HG03460 (cell line): ENCODE results near the gene PPP6R2.

ENCODE experiments used
- ATAC-seq: cut with Tn5 transposase; IDR thresholded peaks from one replicate; pipeline ENCODE4 v1.9.1; 2021; ENCODE audit not compliant: unreplicated experiment

The PPP6R2 gene

DNA sequence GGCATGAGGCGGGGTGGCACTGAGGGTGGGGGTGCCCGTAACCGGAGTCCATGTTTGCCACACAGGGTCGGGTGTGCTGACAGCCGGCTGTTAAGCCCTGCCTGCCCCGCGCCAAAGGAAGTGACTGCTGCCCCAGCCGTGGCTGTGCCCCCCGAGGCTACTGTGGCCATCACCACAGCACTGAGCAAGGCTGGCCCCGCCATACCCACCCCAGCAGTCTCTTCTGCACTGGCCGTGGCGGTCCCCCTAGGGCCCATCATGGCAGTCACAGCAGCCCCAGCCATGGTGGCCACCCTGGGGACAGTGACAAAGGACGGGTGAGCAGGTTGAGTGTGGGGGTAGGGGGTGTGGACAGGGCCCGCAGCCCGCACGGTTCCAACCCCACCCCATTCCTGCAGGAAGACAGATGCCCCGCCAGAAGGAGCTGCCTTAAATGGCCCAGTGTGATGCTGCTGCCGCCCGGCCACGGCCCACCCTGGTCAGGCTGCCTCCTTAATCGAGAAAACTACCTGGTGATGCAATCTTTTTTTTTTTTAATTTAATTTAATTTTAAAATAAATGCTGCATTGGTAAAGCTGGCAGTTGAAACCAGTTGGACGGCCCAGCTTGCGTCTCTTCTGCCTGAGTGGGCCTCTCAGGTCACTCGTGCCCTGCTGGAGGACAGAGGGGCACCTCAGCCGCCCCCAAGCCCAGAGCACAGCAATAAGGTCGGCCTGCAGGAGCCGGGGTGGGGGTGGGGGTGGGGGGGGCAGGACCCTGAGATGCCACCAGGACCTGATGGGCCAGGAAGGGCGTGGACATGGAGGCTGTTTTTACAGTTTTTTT lies 100.9 kb downstream of the PPP6R2 start:
- ATAC-seq: no peak

DNA sequence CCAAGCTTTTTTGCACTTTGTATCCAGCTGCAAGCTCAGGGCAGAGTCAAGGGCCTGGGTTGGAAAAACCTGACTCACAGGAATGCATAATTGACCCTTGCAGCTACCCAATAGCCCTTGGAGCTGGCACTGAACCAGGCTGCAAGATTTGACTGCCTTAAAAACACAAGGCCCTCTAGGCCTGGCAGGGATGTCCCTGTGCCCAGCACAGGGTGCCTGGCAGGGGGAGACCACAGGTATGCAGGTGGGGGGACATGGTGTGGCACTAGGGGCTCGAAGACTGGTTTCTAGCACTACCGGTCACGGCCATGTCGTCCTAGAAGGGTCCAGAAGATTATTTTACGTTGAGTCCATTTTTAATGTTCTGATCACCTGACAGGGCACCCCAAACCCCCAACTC lies 101.5 kb downstream of the PPP6R2 start:
- no peak for ATAC-seq

DNA sequence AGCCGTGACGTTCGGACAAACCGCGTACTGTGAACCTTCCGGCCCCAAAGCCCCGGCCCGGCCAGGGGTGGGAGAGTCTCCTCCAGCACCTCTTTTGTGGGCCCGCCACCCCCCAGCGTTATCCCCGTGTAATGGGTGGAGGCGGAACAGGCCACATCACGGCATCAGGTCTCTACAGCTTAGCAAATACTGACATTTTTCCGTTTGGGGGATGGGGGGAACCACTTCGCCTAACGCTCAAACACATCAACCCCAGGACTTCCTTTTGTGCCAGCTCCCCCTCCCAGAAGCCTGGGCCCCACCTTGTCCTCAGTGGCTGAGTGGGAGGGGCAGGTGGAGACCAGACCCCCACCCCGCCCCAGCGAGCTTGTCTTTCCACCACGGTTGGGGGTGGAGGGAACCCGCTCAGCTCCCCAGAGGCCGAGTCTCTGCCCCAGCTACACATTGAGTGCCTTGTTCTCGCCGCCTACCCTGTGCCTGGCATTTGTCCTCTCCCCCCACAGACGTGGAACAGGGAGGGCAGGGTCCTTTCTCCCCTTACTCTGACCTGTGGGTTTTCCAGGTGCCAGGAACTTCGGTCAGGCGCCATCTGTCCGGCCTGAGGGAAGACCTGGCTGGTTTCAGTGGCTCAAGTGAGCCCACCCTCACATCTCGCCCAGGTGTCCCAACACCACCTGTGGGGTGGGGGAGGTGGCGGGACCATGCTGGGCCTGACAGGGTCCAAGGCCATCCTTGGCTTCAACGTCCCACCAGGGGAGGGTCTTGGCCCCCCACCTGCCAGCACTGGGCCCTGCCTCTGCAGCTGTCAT lies 102.1 kb downstream of the PPP6R2 start:
- no peak for ATAC-seq

DNA sequence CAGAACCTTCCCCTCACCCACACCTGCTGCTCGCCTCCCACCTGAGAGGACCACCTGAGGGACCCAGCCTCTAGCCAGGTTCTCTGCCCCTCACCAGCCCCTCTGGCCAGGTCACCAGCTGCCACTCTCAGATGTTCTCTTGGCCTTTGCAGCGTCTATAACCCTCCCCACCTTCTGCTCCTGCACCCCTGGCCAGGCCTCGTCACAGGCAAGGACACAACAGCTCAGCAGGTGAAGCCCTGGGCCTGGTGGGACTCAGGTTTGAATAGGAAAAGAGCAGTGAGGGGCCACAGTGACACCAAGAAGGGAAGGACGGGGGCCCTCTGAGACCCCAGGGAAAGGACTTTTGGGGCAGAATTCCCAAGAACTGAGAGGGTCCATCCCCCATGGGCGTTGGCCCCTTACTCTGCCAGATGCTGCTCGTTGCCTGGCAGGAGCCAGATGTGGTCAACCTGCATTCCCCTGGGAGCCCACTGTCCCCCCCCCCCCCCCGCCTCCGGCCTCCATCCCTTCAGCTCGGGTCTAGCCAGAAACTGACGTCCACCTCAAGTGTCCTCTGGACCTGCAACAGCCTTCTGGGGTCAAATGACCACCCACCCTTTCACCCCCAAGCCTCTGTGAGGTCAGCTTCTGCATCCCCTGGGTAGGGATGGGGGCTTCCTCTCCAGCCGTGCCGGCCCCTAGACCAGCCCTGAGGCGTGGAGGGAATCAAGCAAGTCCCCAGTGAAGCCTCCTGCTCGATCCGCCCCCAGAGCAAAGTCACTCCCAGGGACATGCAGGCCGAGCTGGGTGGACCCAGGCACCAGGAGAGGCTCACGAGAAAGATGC lies 103.0 kb downstream of the PPP6R2 start:
- ATAC-seq: no peak

DNA sequence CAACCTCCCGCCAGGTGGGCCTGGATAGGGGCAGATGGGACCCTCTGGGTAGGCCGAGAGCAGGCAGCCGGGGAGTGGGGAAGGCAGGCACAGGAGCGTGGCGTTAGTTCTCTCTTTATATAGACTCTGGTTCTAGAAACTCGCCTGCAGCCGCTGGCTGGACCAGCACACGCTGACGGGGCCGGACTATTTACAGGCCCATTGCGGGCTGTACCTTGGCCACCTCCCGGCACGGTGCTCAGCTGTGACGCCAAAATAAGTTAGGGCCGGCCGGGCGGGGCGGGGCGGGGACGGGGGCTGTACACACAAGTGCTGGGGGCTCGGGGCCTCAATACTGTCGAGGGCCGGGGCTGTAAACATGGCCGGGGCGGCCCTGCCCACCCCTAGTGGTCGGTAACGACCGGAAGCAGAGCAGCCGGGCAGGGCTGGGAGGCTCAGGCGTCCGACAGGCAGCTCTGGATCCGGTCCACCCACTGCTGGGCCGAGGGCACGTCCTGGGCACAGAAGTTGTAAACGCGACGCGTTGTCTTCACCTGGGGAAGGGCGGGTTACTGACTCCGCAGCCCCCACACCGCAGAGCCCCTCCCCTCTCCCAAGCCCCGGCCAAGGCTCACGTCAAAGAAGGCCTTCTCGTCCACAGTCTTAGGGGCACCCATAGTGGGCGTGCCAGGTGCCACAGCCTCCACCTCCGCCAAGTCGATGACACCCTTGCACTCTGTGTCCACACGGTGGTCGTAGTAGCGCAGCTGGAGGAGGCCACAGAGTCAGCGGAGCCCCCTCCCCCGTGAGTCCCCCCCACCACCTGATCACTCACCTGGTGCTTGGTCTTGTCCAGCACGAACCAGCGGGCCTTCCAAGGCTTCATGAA lies 103.8 kb downstream of the PPP6R2 start:
- ATAC-seq: no peak

DNA sequence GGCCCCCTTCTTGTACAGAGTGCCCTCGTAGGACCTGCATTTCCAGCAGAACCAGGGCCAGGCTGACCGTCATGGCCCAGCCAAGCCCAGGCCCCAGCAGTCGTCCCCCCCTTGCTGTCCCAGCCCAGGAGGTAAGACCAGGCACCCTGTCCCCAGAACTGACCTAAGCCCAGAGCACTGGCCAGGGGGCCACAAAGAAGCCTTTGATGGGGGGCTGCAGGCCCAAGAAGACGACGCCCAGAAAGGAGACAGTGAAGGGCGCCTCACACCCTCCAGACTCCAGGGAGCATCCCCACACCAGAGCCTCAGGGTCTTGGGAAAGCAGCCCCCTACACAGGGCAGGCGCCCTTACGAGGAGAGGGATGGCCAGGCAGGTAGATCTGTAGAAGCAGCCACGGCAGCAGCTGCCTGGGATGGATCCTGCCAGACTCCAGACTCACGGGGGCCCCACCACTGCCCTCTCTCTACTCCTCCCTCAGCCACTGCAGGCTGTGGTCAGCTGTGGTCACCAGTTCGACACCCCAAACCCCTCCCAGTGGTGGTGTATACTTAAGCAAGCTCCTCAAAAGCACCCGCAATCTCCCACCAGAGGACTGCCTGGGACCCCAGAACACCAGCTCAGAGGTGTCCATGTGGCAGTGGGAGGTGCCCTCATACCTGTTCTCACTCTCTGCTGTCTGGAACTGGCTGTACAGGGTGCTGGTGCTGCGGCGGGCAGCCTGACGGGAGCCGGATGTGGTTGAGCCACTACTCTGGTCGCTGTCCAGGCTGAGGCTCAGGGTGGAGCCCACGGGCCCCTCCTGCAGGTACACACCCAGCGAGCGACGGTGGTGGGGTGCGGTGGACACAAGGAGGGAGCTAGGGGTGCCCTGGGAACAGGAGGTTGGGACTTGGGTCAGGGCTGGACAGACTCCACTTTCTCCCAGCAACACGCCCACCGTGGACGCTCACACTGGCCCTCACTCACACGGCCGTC lies 104.7 kb downstream of the PPP6R2 start:
- ATAC-seq: no peak

DNA sequence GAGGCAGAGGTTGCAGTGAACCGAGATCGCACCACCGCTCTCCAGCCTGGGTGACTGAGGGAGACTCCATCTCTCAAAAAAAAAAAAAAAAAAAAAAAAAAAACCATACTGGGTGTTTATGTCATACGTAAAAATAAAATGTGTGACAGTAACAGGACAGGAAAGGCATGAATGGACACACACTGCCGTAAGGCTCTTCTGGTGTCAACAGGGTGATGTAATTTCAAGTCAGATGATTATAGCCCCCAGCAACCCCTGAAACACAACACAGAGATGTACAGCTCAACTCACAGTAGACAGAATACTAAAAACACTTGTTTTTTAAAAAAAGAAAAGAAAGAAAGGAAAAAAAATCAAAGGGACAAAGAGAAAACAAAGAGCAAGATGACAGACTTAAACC lies 109.5 kb downstream of the PPP6R2 start:
- ATAC-seq: no peak

DNA sequence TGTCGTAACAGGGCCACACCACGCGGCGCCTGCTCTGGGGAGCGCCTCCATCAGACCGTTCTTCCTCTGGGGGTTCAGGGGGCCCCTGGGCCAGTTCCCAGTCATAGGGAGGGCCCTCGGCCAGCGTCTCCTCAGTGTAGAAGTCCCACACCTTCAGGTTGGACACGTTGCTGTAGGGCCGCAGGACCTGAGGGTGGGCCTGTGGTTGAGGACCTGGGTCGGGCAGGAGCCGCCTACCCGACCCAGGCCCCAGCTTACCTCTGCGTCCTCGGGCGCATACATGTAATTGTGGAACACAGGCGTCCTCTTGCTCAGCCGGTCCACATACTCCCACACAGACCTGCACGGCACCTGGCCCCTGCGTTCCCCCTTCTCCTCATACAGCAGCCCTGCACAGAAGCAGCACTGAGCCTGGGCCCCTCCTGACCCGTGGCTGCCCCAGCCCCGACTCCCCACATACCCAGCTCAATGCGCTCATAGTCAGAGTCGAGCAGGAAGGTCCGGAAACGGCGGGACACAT lies 111.5 kb downstream of the PPP6R2 start:
- ATAC-seq: no peak

DNA sequence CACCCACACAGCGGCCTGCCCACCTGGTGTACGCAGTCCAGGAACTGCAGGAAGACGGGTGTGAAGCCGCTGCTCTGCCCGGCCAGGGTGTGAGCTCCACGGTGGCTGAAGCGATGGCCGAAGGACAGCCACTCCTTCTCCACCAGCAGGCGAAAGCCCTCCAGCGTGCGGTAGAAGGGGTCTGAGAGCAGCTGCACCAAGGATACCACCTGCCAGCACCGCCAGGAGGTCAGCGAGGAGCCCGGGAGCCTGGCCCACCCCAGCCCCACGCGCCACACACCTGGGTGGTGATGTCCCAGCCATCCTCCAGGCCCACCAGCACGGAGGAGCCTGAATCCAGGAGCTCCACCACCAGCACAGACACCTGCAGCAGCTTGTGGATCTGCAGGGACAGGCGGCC lies 112.1 kb downstream of the PPP6R2 start:
- no peak for ATAC-seq

DNA sequence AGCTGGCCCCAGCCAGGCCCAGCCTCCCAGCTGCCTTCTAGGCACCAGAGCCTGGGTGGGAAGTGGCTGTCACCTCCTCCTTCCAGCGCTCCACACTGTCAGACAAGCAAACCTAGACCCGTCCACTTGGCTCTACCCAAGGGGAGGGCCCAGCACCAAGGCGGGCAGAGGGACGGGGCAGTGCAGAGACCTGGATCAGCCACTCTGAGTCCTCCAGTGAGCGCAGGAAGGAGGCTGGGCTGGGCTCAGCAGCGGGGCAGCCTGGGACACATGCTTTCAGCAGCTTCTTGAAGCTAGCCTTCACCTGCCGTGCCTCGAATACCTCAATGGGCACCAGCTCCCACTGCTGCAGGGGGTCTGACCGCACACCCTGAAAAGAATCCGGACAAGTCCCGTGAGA lies 112.9 kb downstream of the PPP6R2 start:
- no peak for ATAC-seq

DNA sequence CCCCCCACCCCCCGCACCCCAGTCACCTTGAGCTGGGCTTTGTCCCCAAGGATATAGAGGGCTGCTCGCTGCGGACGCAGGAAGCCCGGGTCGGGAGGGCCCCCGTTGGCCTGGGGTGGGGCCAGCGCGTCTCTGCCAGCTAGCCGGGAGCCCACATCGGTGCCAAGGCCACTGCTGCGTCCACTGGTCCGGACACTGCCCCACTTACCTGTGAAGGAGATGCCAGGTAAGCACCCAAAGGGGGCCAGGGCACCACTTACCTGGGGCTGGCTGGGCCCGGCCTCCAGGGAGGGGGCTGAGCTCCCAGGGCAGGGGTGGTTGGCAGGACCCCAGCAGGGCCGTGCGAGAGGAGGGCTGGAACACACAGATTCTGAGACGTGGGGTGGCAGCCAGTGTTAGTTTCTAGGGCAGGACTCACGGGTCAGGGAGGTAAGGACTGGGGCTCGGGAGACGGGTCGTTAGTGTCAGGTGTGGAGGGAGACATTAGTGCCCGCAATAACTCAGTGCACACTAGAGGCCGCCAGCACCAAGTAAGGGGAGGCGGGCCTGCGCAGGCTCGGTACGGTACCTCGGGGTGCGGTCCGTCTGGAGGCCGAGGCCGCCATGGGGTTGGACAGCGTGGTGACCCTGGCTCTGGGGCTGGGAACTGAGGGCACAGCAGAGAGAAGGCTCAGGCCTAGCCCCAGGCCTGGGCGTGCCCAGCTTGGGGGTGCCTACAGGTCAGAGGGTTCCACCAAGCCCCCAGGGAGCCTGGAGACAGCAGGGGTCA lies 113.5 kb downstream of the PPP6R2 start:
- no peak for ATAC-seq

DNA sequence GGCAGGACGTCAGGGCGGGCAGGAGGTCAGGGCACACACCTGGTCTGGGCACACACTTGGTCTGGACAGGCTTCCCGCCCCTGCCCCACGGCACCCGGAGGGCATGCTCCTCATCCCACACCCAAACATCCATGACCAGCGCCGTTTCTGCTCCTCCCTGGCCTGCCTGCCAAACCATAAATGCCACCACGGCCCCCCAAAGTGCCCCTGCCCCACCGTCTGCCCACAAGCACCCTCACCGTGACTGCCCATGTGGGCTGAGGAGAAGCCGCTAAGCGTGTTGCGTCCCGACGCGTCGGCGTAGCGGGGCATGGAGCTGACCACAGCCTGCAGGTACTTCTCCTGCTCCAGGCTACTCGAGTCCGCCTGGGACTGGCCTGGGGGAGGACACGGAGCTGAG lies 115.9 kb downstream of the PPP6R2 start:
- ATAC-seq: no peak

DNA sequence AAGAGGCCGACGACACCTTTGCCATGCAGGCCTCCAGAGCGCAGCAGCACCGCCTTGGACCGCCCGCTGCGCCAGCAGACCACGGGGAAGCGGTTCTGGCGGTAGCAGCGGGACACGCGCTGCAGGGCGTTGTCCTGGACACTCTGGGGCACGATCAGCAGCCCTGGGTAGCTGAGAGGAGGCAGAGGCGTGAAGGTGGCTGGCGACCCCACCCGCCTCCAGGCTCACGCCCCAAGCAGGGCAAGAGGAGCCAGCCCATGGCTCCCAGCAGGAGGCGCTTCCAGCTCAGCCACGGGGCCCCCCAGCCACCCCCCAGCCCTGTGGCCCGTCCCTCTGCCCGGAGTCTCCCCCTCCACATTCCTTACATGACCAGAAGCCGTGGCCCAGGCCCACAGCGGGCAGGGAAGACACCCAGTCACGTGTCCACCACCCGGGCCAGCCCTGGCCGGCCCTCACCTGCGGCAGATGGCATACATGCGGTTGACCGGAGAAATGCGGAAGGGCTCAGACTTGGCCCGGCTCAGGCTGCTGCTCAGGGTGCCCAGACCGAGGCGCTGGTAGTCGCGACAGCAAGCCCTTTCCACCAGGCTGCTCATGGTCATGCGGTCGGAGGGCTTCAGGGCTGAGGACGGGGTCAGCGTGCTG lies 116.5 kb downstream of the PPP6R2 start:
- ATAC-seq: no peak

DNA sequence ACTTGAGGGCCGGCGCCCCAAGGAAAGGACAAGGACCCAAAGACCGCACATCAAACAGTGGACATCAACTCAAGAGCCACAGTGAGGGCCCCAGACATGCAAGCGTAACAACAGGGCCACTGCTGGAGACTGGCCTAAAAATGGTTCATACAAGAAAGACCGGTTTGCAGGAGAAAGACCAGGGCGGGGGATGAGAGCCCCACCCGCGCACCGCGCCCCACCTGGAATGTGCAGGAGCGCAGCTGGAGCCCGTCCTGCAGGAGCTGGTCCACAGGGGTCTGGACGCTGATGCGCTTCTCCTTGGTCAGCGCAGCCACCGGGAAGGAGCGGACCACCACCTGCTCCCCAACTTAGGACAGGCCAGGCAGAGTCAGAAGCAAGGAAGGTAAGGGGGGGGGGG lies 117.8 kb downstream of the PPP6R2 start:
- no peak for ATAC-seq

DNA sequence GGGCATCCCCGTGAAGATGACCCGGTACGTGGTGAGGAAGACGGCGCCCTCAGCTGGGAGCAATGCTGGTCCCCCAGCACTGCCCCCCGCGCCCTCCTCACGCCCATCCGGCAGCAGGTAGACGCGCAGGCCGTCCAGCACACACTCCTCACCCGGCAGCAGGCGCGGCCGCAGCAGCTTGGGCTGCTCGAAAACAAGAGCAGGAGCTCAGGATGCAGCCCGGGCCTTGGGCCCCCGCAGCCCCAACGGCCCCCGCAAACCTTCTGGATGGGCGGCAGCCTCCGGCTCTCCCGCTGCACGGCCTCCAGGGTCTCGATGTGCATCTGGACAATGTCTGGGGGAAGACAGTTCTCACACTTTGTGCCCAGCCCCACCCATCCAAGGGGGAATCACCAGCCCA lies 118.4 kb downstream of the PPP6R2 start:
- no peak for ATAC-seq

DNA sequence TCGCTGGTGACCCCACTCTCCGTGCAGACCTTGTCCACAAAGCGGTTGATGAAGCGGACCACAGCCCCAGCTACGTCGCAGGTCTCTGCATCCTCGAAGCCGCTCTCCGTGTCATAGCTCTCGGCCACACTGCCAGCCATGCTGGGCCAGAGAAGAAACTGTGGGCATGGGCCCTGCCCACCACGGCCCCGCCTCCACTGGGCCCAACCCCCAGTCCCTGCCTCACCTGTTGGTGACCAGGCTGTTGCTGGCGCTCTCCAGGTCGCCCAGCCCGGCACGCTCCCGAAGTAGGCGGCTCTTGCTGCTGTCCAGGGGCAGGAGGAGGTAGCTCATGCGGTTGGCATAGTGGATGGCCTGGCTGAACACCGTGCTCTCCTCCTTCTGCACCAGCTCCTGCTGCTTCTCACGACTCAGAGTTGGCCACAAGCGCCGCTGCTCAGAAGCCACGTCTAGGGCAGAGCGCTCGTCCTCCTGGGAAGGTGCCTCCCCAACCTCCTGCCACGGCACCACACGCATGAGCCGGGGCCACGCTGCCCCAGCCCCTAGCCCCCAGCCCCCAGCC lies 118.9 kb downstream of the PPP6R2 start:
- ATAC-seq: no peak

DNA sequence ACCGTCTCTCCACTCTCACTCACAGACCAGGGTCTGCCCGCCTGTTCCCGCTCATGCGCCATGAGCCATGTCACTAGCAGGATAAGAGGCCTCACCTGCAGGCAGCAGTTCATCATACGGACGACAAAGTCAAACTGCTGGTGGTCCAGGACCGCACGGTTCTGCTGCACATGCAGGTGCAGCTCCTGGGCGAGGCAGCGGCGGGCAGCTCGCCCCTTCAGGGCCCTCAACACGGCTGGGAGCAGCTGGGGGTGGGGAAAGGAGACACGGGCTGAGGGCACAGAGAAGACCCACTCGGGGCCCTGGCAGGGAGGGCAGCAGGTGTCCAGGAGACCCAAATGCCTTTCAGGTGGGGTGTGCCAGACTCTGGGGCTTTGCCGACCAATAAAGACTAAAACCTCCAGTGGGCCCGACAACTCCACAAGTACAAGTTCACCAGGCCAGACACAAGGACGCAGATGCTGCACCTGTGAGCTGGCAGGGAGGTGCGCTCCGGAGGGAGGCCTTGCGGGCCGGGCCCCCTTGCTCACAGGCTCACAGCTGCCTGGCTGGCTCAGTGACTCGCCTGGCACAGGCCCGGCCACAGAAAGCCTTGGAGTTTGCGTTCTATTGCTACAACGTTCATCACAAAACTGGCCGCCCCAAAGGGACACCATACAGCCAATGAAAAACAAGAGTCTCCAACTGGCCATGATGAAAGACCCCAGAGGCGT lies 120.2 kb downstream of the PPP6R2 start:
- ATAC-seq: no peak
